ENCODE results near the gene MSI1.

DNA sequence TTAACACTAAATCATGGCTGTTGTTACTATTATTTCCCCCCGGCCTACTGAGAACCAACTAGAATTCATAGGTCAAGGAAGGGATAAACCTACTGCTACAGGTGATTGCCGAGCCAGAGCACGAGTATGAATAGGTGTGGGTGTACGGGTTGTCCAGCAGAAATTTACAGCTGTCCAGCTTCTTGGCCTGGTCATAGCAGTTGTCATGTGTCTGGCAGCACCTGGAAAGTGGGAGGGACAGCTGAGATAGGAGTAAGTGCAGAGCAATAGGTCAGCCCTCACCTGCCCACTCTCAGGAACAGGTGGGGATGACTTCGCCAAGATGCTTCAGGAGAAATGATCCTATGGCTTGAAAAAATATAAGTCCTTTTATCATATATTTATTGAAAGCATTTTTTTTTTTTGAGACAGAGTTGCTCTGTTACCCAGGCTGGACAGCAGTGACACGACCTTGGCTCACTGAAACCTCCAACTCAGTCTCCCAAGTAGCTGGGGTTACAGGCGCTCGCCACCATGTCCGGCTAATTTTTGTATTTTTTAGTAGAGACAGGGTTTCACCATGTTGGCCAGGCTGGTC, 44.0 kb downstream of the MSI1 start:
- no peak for TF ChIP-seq EZH2 (IDR thresholded peaks at IDR 0.05; ENCODE audit: borderline replicate concordance, low read depth, low read length, poor library complexity, severe bottlenecking)
- TF ChIP-seq, protein P1, sequence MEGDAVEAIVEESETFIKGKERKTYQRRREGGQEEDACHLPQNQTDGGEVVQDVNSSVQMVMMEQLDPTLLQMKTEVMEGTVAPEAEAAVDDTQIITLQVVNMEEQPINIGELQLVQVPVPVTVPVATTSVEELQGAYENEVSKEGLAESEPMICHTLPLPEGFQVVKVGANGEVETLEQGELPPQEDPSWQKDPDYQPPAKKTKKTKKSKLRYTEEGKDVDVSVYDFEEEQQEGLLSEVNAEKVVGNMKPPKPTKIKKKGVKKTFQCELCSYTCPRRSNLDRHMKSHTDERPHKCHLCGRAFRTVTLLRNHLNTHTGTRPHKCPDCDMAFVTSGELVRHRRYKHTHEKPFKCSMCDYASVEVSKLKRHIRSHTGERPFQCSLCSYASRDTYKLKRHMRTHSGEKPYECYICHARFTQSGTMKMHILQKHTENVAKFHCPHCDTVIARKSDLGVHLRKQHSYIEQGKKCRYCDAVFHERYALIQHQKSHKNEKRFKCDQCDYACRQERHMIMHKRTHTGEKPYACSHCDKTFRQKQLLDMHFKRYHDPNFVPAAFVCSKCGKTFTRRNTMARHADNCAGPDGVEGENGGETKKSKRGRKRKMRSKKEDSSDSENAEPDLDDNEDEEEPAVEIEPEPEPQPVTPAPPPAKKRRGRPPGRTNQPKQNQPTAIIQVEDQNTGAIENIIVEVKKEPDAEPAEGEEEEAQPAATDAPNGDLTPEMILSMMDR (conservative IDR thresholded peaks at IDR 0.05; ENCODE audit: low read depth, low read length), result no peak
